Suprapubic skin (tissue), 4 donors: ENCODE results near the gene MEIOB.

Source experiments
- EP300 ChIP-seq: sonication (generic); formaldehyde crosslinking; IDR thresholded peaks from one replicate; pipeline ENCODE4 v1.6.1; 2017; ENCODE audit warnings: antibody characterized with exemption
- POLR2A ChIP-seq, 2 donors: fragments of 450-650 bp; IDR thresholded peaks; one replicate each; pipeline ENCODE4 v1.6.1; 2017; ENCODE audit warnings: antibody characterized with exemption in 2 of 2, mild to moderate bottlenecking in 2 of 2, moderate library complexity in 2 of 2
- POLR2AphosphoS5 ChIP-seq, 3 donors: sonication (generic); formaldehyde crosslinking; IDR thresholded peaks; one replicate each; pipeline ENCODE4 v1.6.1; 2017; ENCODE audit warnings: antibody characterized with exemption in 3 of 3
- TF ChIP-seq, protein P1 (sequence below), 2 donors: fragments of 200-600 bp in 1 of 2; fragments of 450-650 bp in 1 of 2; sonication (generic) in 1 of 2; IDR thresholded peaks; one replicate each; pipeline ENCODE4 v1.5.1; 2016 to 2019; ENCODE audit warnings: antibody characterized with exemption in 2 of 2, mild to moderate bottlenecking in 1 of 2, moderate library complexity in 1 of 2

DNA sequence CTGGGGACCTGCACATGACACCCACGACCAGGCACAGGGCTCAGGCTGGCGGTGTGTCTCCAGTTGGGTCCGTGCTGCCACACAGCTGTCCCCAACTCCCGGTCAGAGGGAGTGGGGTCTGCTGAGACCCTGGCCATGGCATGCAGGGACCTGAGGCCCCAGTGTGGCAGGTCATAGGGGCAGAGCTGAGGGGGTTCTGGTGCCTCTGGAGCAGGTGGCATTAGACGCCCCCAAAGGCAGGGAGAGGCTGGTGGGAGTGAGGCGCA is 85.0 kb downstream of the MEIOB start:
- no peak for TF ChIP-seq POLR2A (IDR thresholded peaks at IDR 0.05)
- TF ChIP-seq, protein P1, sequence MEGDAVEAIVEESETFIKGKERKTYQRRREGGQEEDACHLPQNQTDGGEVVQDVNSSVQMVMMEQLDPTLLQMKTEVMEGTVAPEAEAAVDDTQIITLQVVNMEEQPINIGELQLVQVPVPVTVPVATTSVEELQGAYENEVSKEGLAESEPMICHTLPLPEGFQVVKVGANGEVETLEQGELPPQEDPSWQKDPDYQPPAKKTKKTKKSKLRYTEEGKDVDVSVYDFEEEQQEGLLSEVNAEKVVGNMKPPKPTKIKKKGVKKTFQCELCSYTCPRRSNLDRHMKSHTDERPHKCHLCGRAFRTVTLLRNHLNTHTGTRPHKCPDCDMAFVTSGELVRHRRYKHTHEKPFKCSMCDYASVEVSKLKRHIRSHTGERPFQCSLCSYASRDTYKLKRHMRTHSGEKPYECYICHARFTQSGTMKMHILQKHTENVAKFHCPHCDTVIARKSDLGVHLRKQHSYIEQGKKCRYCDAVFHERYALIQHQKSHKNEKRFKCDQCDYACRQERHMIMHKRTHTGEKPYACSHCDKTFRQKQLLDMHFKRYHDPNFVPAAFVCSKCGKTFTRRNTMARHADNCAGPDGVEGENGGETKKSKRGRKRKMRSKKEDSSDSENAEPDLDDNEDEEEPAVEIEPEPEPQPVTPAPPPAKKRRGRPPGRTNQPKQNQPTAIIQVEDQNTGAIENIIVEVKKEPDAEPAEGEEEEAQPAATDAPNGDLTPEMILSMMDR (IDR thresholded peaks at IDR 0.05), result no peak
- no peak for TF ChIP-seq POLR2AphosphoS5 (IDR thresholded peaks at IDR 0.05)
- no peak for TF ChIP-seq EP300
